Measurements from ENCODE around the gene MAL.

The MAL gene

GRCh38 chr2:95048825-95049682 is 23.5 kb downstream of the MAL start:
- DNase-seq (ENCODE audit: low spot score): no peak

- no peak for DNase-seq (ENCODE audit: low spot score)
These were observed 24.1 kb downstream of the MAL start for GRCh38 chr2:95049683-95049955.

GRCh38 chr2:95049961-95050360 is 24.5 kb downstream of the MAL start:
- no peak for DNase-seq (ENCODE audit: low spot score)

GRCh38 chr2:95050385-95051300 is 25.1 kb downstream of the MAL start:
- DNase-seq (ENCODE audit: low spot score): no peak

- DNase-seq (ENCODE audit: low spot score): peak; percentile 9
These were observed 26.1 kb downstream of the MAL start for GRCh38 chr2:95051626-95052025.

- no peak for DNase-seq (ENCODE audit: low spot score)
These were observed 26.8 kb downstream of the MAL start for GRCh38 chr2:95052307-95052706.

- no peak for DNase-seq (ENCODE audit: low spot score)
These were observed 27.4 kb downstream of the MAL start for GRCh38 chr2:95052804-95053479.

GRCh38 chr2:95053543-95053942 is 28.0 kb downstream of the MAL start:
- DNase-seq (ENCODE audit: low spot score): no peak

- no peak for DNase-seq (ENCODE audit: low spot score)
These were observed 28.5 kb downstream of the MAL start for GRCh38 chr2:95054016-95054415.

- DNase-seq (ENCODE audit: low spot score): no peak
These were observed 29.8 kb downstream of the MAL start for GRCh38 chr2:95055262-95055661.

- DNase-seq (ENCODE audit: low spot score): no peak
These were observed 30.5 kb downstream of the MAL start for GRCh38 chr2:95056044-95056443.

- no peak for DNase-seq (ENCODE audit: low spot score)
These were observed 31.3 kb downstream of the MAL start for GRCh38 chr2:95056461-95057459.

GRCh38 chr2:95057535-95058370 is 32.2 kb downstream of the MAL start:
- DNase-seq (ENCODE audit: low spot score): no peak

- peak; percentile 62 for DNase-seq (ENCODE audit: low spot score)
These were observed 33.0 kb downstream of the MAL start for GRCh38 chr2:95058466-95058988.

- no peak for DNase-seq (ENCODE audit: low spot score)
These were observed 33.6 kb downstream of the MAL start for GRCh38 chr2:95058989-95059641.

GRCh38 chr2:95059656-95060370 is 34.3 kb downstream of the MAL start:
- DNase-seq (ENCODE audit: low spot score): no peak

GRCh38 chr2:95060446-95061118 is 35.1 kb downstream of the MAL start:
- DNase-seq (ENCODE audit: low spot score): no peak

- no peak for DNase-seq (ENCODE audit: low spot score)
These were observed 35.6 kb downstream of the MAL start for GRCh38 chr2:95061119-95061512.
